ENCODE data around the gene CAMTA2.

DNA sequence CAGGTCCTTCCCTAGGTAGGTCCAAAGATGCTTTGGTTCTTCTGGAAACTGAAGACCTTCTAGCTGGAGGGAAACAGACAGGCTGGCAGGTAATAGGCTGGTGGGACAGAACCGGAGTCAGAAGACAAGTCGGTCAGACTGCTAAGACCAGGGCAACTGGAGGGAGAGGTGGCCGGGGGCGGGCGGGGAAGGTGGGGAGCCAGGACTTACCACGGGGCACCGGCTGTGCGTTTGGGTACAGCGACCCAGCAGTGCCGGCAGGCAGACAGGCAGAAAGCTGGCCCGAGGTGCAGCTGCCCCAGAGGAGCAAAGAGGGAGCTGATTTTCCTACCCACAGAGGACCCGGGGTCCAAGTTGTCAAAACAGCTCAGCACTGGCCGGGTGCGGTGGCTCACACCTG lies 47.2 kb upstream of the CAMTA2 start:
- TF ChIP-seq, protein P1, sequence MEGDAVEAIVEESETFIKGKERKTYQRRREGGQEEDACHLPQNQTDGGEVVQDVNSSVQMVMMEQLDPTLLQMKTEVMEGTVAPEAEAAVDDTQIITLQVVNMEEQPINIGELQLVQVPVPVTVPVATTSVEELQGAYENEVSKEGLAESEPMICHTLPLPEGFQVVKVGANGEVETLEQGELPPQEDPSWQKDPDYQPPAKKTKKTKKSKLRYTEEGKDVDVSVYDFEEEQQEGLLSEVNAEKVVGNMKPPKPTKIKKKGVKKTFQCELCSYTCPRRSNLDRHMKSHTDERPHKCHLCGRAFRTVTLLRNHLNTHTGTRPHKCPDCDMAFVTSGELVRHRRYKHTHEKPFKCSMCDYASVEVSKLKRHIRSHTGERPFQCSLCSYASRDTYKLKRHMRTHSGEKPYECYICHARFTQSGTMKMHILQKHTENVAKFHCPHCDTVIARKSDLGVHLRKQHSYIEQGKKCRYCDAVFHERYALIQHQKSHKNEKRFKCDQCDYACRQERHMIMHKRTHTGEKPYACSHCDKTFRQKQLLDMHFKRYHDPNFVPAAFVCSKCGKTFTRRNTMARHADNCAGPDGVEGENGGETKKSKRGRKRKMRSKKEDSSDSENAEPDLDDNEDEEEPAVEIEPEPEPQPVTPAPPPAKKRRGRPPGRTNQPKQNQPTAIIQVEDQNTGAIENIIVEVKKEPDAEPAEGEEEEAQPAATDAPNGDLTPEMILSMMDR (IDR thresholded peaks at IDR 0.05): no peak
- TF ChIP-seq EP300 (IDR thresholded peaks at IDR 0.05): no peak
- no peak for TF ChIP-seq POLR2A (IDR thresholded peaks at IDR 0.05; ENCODE audit: low read depth)
